NCI-H2081 (cell line): ENCODE data around the gene MAP10.

Experiments used
- DNase-seq, 2 experiments: peaks; one replicate each; lab custom pipeline; 2025; lab: John Stamatoyannopoulos, UW

The MAP10 gene

GRCh38 chr1:232854798-232855159 is 49.6 kb downstream of the MAP10 start:
- DNase-seq: no peak

- DNase-seq: no peak
Measured at GRCh38 chr1:232856541-232856940, 51.3 kb downstream of the MAP10 start.
